HL-60 (cell line): Measurements from ENCODE around the gene RUNX1.

ENCODE experiments used
- DNase-seq, 2 experiments: peaks; one replicate each; pipeline ENCODE4 v3.0.0-alpha.2; 2010 to 2020; ENCODE audit warnings: low read depth in 1 of 2, low spot score in 1 of 2
- H3K27ac ChIP-seq: fragments of 250-450 bp; sonication (Bioruptor Pico); replicated peaks from 2 replicates; pipeline ENCODE4 v1.5.1; 2020; ENCODE audit warnings: mild to moderate bottlenecking, moderate library complexity
- H3K27me3 ChIP-seq: fragments of 250-450 bp; sonication (Bioruptor Pico); 2 replicates; pipeline ENCODE4 v1.5.1; 2021; ENCODE audit warnings: mild to moderate bottlenecking, moderate library complexity; ENCODE audit not compliant: insufficient read depth, poor library complexity, severe bottlenecking
- H3K4me3 ChIP-seq: replicated peaks from 2 replicates; pipeline ENCODE4 v1.5.1; 2011; ENCODE audit warnings: mild to moderate bottlenecking, control low read depth, low read length; ENCODE audit not compliant: insufficient read depth
- CTCF ChIP-seq: IDR thresholded peaks from one replicate; pipeline ENCODE4 v1.5.1; 2011; ENCODE audit warnings: low read length, control low read depth, inconsistent platforms; ENCODE audit not compliant: insufficient read depth
- GABPA ChIP-seq: IDR thresholded peaks from 2 replicates; pipeline ENCODE4 v1.6.1; 2012; ENCODE audit warnings: low read depth
- POLR2AphosphoS5 ChIP-seq: IDR thresholded peaks from 2 replicates; pipeline ENCODE4 v1.6.1; 2012; ENCODE audit warnings: low read depth
- SPI1 ChIP-seq: IDR thresholded peaks from 2 replicates; pipeline ENCODE4 v1.6.1; 2012; ENCODE audit warnings: low read depth, mild to moderate bottlenecking, borderline replicate concordance
- TF ChIP-seq, protein P1 (sequence below): IDR thresholded peaks from 2 replicates; pipeline ENCODE4 v1.6.1; 2012; ENCODE audit warnings: low read depth; ENCODE audit not compliant: insufficient replicate concordance

RUNX1 gene

DNA sequence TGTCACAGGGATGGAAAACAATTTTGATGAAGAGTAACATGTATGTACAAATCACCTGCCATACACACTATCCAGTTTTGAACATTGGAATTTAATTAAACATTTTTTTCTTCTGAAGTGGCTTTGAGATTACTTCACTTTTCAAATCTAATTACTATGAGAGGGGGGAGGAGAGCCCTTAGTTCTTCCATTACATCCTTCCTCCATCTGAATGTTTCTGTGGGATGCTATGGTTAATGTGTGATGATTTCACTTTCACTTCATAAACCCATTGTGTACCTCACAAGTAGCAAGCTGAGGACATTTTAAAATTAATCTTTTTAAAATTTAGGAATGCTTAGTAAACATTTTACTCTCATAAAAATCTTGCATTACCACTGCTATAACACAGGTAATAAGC is 156.9 kb downstream of the RUNX1 start:
- no peak overlapping the region for H3K4me3 ChIP-seq
- DNase-seq = no peak
- H3K27ac ChIP-seq = peak overlapping the region; percentile 32

DNA sequence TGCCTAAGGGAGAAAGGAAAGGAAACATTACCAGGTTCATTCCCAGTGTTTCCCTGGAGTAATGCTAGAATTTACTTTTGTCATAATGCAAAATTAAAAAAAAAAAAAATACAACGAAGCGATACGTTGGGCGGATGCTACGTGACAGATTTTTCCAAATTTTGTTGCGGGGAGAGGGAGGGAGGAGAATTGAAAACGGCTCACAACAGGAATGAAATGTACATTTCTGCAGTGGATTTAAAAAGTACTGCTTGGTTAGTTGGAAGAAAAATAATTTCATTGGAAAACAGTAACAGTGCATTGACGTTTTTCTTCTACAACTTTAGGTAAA is 157.5 kb downstream of the RUNX1 start:
- Histone ChIP-seq H3K4me3 (peak overlapping the region; percentile 29), H3K27ac (peak overlapping the region; percentile 99), H3K27me3 (no peaks in the 10 kb centered on the region)
- TF ChIP-seq CTCF (no peak), POLR2AphosphoS5 (no peak), SPI1 (no peak), GABPA (no peak)
- TF ChIP-seq, protein P1, sequence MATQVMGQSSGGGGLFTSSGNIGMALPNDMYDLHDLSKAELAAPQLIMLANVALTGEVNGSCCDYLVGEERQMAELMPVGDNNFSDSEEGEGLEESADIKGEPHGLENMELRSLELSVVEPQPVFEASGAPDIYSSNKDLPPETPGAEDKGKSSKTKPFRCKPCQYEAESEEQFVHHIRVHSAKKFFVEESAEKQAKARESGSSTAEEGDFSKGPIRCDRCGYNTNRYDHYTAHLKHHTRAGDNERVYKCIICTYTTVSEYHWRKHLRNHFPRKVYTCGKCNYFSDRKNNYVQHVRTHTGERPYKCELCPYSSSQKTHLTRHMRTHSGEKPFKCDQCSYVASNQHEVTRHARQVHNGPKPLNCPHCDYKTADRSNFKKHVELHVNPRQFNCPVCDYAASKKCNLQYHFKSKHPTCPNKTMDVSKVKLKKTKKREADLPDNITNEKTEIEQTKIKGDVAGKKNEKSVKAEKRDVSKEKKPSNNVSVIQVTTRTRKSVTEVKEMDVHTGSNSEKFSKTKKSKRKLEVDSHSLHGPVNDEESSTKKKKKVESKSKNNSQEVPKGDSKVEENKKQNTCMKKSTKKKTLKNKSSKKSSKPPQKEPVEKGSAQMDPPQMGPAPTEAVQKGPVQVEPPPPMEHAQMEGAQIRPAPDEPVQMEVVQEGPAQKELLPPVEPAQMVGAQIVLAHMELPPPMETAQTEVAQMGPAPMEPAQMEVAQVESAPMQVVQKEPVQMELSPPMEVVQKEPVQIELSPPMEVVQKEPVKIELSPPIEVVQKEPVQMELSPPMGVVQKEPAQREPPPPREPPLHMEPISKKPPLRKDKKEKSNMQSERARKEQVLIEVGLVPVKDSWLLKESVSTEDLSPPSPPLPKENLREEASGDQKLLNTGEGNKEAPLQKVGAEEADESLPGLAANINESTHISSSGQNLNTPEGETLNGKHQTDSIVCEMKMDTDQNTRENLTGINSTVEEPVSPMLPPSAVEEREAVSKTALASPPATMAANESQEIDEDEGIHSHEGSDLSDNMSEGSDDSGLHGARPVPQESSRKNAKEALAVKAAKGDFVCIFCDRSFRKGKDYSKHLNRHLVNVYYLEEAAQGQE = no peak
- no peak for DNase-seq

More for the DNA sequence above, 156.9 kb downstream of the RUNX1 start:
- TF ChIP-seq GABPA (no peak), POLR2AphosphoS5 (no peak), CTCF (no peak), SPI1 (no peak)
- TF ChIP-seq, protein P1 = no peak
- H3K27me3 ChIP-seq = no peaks in the 10 kb centered on the region

DNA sequence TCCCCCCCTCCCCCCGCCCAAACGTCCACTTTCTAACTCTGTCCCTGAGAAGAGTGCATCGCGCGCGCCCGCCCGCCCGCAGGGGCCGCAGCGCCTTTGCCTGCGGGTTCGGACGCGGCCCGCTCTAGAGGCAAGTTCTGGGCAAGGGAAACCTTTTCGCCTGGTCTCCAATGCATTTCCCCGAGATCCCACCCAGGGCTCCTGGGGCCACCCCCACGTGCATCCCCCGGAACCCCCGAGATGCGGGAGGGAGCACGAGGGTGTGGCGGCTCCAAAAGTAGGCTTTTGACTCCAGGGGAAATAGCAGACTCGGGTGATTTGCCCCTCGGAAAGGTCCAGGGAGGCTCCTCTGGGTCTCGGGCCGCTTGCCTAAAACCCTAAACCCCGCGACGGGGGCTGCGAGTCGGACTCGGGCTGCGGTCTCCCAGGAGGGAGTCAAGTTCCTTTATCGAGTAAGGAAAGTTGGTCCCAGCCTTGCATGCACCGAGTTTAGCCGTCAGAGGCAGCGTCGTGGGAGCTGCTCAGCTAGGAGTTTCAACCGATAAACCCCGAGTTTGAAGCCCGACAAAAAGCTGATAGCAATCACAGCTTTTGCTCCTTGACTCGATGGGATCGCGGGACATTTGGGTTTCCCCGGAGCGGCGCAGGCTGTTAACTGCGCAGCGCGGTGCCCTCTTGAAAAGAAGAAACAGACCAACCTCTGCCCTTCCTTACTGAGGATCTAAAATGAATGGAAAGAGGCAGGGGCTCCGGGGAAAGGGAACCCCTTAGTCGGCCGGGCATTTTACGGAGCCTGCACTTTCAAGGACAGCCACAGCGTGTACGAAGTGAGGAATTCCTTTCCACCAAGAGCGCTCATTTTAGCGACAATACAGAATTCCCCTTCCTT is 158.1 kb downstream of the RUNX1 start:
- peak overlapping the region; percentile 99 for H3K27ac ChIP-seq
- DNase-seq = peak in 1 of 2 experiments; percentile 79
- peak overlapping the region; percentile 29 for H3K4me3 ChIP-seq
- H3K27me3 ChIP-seq = no peaks in the 10 kb centered on the region
- TF ChIP-seq POLR2AphosphoS5 (peak; percentile 79), CTCF (no peak), SPI1 (no peak), GABPA (no peak)
- TF ChIP-seq, protein P1 = no peak
